G401 (cell line): ENCODE measurements around the gene PRR23B. TPM values are rescaled to one million over a fixed set of nuclear protein-coding genes. Genes with fewer than 3 reads are reported as not detected.
"Not testable (repeated sequence)": the region's sequence is repeated elsewhere in the genome, so short reads cannot be mapped to it uniquely, and the experiment has no call there.

Source experiments
- DNase-seq: peaks from one replicate; pipeline ENCODE4 v3.0.0-alpha.2; 2015; ENCODE audit warnings: low spot score
- in situ Hi-C: cut with HindIII; loops from 2 replicates; pipeline ENCODE4 v1.10.0; 2016; ENCODE audit warnings: low sequenced_read_pairs, mixed read lengths
- total RNA-seq: library from RNA; depleted of rRNA; stranded (reverse); fragments of >200 nt; shearing (Covaris generic); gene quantifications from 2 replicates; pipeline ENCODE4 v1.2.3, GENCODE V29; 2014; rRNA removed

The PRR23B gene
- total RNA-seq, result not detected in 2 replicates

GRCh38 chr3:139020868-139021234, at the start of gene PRR23B:
TSS of gene PRR23B (minus strand) at chr3:139020926. CDS start at chr3:139020661, 265 bp downstream.
- no peak for DNase-seq
- in situ Hi-C loops, result no loop called here

DNA sequence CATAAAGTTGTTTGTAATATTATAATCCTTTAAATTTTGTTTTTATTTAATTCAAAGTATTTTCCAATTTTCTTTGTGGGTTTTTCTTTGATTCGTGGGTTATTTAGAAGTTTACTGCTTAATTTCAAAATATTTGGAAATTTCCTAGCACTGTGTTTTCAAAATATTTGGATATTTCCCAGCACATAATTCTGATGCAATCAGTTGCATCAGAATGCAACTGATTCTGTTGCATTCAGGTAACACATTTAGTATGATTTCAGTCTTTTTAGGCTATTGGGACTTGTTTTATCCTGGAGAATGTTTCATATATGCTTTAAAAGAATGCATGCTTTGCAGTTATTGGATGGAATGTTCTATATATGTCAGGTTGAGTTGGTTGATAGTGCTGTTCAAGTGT, 42.2 kb upstream of the PRR23B start:
- no peak for DNase-seq
- in situ Hi-C loops, result no loop called here

DNA sequence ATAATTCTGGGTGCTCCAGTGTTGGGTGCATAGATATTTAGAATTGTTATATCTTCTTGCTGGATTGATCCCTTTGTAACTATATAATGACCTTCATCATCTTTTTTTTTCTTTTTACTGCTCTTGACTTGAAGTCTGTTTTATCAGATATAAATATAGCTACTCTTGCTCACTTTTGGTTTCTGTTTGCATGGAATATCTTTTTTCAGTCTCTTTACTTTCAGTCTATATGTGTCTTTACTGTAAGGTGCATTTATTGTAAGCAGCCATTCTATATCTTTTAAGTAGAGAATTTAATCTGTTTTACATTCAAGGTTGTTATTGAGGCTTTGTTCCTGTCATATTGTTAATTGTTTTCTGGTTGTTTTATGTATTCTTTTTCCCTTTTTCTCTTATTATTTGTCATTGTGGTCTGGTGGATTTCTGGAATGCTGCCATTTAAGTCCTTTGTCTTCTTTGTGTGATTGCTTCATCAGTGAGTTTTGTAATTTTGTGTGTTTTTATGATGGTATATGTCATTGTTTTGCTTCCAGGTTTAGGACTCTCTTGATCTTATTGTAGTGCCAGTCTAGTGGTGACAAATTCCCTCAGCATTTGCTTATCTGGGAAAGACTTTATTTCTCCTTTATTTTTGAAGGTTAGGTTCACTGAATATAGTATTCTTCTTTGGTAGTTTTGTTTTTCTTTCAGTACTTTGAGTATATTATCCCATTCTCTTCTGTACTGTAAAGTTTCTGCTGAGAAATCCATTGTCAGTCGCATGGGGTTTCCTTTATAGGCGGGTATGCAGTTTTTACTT, 32.3 kb upstream of the PRR23B start:
- no peak for DNase-seq
- in situ Hi-C loops, result no loop called here

GRCh38 chr3:139044366-139045210, 23.9 kb upstream of the PRR23B start, which contains the start of gene PRR23C:
TSS of gene PRR23C (minus strand) at chr3:139044892. CDS start at chr3:139044620, 272 bp downstream.
- in situ Hi-C loops, result no loop called here
- DNase-seq, result no peak

DNA sequence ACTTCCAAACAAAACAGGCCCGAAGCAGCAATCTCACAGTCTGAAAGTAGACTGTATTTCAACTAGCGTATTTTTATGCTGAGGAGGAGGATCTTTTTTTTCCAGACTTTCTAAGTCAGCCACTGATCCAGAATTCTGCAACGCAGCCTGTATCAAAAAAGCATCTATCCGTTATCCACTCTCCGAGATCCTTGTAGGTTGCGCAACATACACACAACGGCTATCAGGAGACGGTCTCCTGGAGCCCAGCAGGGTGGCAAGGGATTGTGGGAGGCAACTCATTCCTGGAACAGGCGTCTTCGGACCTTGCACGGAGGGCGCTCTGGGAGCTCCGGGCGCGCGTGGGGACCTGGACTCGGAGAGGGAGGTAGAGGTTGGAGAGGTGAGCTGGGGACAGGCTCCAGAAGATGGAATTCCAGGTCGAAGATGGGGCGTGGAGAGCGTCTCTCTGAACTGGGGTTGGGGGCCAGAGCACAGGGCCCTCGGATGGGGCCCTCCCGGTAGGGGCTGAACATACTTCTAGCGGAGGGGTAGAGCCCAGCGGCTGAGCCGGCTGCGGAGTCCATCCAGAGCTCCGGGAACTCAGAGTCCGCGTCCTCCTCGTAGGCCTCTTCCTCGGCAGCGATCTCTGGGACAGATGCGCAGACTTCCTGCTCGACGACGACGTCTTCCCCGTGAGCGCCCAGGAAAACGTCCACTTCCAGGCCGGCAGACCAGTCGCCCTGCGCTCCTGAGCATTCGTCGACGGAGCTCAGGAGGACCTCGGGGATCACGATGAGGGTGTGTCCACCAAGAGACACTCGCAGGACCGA, 23.0 kb upstream of the PRR23B start:
- in situ Hi-C loops, result no loop called here
- no peak for DNase-seq

DNA sequence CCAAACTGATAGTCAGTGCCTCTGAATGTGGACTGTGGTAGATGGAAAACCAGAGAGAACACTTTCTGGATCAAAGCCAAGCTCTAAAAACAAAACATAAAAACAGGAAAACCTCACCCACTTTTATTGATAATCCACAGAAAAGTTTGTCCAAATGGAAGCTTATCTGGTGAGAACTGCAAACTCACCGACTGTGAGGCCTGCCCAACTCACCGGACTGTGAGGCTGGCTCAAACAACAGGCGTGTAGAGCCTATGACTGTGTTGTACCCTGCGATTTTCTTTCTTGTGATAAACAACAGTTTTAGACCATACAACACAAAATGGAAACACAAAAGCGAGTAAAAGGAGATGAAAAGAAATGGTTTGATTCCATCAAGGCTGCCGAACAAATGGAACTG, 16.8 kb upstream of the PRR23B start:
- in situ Hi-C loops, result no loop called here
- no peak for DNase-seq

- in situ Hi-C loops, result no loop called here
- DNase-seq, result no peak
Observed at GRCh38 chr3:139032326-139033002, 11.7 kb upstream of the PRR23B start.

- DNase-seq, in situ Hi-C loops: not testable (repeated sequence)
Observed at GRCh38 chr3:139030576-139030975, 9.8 kb upstream of the PRR23B start.

- no peak for DNase-seq
- in situ Hi-C loops, result no loop called here
Observed at GRCh38 chr3:139024968-139025367, 4.2 kb upstream of the PRR23B start.

DNA sequence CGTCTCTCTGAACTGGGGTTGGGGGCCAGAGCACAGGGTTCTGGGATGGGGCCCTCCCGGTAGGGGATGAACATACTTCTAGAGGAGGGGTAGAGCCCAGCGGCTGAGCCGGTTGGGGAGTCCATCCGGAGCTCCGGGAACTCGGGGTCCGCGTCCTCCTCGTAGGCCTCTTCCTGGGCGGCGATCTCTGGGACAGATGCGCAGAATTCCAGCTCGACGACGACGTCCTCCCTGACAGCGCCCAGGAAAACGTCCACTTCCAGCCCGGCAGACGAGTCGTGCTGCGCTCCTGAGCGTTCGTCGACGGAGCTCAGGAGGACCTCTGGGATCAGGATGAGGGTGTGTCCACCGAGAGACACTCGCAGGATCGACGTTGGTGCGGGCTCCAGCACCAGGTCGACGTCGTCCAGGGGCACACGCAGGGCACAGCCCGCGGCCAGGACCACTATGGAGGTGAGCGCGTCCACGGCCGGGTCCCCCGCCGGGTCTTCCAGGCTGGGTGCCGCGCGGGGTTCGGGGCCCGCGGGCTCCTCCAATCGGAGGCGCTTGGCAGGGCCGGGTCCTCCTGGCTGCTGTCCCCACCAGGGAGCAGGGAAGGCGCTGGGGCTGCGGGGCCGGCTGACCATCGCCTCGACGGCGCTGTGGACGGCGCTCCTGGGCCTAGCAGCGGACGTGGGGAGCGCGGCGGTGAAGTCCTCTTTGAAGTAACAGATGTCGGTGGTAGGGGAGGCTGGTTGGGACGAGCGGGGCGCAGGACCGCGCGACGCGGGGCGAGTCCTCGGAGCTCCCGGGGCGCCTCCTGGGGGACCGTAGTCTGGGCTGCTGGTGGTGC, 474 bp downstream of the PRR23B start:
- no peak for DNase-seq
- in situ Hi-C loops, result no loop called here

GRCh38 chr3:139016430-139017048, 4.2 kb downstream of the PRR23B start:
- DNase-seq, result no peak
- in situ Hi-C loops, result no loop called here

DNA sequence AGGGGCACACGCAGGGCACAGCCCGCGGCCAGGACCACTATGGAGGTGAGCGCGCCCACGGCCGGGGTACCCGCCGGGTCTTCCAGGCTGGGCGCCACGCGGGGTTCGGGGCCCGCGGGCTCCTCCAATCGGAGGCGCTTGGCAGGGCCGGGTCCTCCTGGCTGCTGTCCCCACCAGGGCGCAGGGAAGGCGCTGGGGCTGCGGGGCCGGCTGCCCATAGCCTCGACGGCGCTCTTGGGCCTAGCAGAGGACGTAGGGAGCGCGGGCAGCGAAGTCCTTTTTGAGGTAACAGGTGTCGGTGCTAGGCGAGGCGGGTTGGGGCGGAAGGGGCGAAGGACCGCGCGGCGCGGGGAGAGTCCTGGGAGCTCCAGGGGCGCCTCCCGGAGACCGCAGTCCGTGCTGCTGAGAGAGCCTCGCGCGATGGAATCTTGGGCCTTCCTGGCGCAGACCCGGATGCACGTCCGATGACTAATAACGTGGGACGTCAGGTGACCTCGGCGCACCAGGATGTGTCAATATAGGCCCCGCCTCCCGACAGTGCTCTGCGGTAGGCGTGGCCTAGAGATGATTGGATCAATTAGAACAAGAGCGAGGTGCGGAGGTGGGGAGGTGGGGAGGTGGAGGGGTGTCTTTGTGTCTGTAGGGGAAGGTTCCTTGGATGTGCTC, 14.5 kb downstream of the PRR23B start, which contains the start of gene PRR23A:
TSS of gene PRR23A (minus strand) at position 218 of the 666 bp plus-strand sequence. CDS start at position 218, 0 bp downstream.
- DNase-seq, result no peak
- in situ Hi-C loops, result no loop called here

DNA sequence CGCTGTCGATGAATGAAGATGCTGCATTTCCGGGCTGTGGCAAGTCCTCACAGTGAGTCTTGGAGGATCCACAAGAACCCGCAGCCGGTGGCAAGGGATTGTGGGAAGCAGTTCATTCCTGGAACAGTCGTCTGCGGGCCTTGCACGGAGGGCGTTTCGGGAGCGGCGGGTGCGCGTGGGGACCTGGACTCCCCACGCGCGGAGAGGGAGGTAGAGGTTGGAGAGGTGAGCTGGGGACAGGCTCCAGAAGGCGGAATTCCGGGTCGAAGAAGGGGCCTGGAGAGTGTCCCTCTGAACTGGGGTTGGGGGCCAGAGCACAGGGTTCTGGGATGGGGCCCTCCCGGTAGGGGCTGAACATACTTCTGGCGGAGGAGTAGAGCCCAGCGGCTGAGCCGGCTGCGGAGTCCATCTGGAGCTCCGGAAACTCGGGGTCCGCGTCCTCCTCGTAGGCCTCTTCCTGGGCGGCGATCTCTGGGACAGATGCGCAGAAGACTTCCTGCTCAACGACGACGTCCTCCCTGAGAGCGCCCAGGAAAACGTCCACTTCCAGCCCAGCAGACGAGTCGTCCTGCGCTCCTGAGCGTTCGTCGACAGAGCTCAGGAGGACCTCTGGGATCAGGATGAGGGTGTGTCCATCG, 15.3 kb downstream of the PRR23B start:
- in situ Hi-C loops, result no loop called here
- DNase-seq, result no peak

DNA sequence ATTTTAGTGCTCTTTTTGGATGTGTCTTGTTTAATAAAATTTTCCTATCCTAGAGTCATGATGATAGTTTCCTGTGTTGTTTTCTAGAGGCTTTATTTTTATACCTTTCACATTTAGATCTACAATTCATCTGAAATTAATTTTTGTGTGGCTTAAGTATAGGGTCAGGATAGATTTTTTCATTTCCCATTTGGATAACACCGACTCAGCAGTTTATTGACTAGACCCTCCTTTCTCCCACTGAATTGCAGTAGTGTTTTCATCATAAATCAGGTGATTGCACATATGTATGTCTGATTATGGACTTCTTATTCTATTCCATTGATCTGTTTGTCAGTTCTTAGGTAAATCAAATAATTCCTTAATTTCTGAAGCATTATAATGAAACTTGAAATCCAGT, 25.0 kb downstream of the PRR23B start:
- in situ Hi-C loops, result no loop called here

GRCh38 chr3:138987181-138987580, 33.5 kb downstream of the PRR23B start:
- in situ Hi-C loops, result no loop called here
- DNase-seq, result no peak

More for the DNA sequence above, 25.0 kb downstream of the PRR23B start:
- no peak for DNase-seq

GRCh38 chr3:138985932-138986331, 34.8 kb downstream of the PRR23B start:
- in situ Hi-C loops, result no loop called here

GRCh38 chr3:138984816-138985215, 35.9 kb downstream of the PRR23B start:
- no peak for DNase-seq
- in situ Hi-C loops, result no loop called here

More at GRCh38 chr3:138985932-138986331, 34.8 kb downstream of the PRR23B start:
- DNase-seq, result no peak
